Heart left ventricle (tissue), 16 donors: ENCODE data around the gene LRRC74B. TPM values are rescaled to one million over a fixed set of nuclear protein-coding genes. Genes with fewer than 3 reads are reported as not detected.

ENCODE experiments used
- ATAC-seq, 4 donors: fragments of 200-7000 bp; cut with Tn5 transposase; one replicate each; pipeline ENCODE4 v1.9.1; 2020 to 2022; ENCODE audit warnings: moderate library complexity in 4 of 4, mild to moderate bottlenecking in 3 of 4, moderate number of reproducible peaks in 1 of 4
- DNase-seq, 5 donors: peaks; one replicate each; pipeline ENCODE4 v3.0.0-alpha.2; 2020
- H3K27ac ChIP-seq, 12 donors: fragments of 200-600 bp; sonication (generic) in 4 of 12; one replicate each; pipeline versions ENCODE4 v1.5.0 to v1.8.0; 2016 to 2022; ENCODE audit warnings: mild to moderate bottlenecking in 2 of 12
- H3K27me3 ChIP-seq, 9 donors: fragments of 200-600 bp; sonication (generic) in 2 of 9; one replicate each; pipeline versions ENCODE4 v1.5.1 to v1.8.0; 2016 to 2022; ENCODE audit warnings: mild to moderate bottlenecking in 3 of 9
- H3K36me3 ChIP-seq, 9 donors: fragments of 200-600 bp; sonication (generic) in 2 of 9; one replicate each; pipeline versions ENCODE4 v1.5.0 to v1.8.0; 2018 to 2022; ENCODE audit warnings: mild to moderate bottlenecking in 2 of 9
- H3K4me1 ChIP-seq, 12 donors: fragments of 200-600 bp; sonication (generic) in 4 of 12; one replicate each; pipeline versions ENCODE4 v1.5.0 to v1.8.0; 2016 to 2022; ENCODE audit warnings: mild to moderate bottlenecking in 3 of 12
- H3K4me3 ChIP-seq, 12 donors: fragments of 200-600 bp; sonication (generic) in 4 of 12; one replicate each; pipeline versions ENCODE4 v1.5.0 to v1.8.0; 2017 to 2022; ENCODE audit warnings: mild to moderate bottlenecking in 9 of 12, moderate library complexity in 4 of 12
- H3K9me3 ChIP-seq, 12 donors: fragments of 200-600 bp; sonication (generic) in 4 of 12; one replicate each; pipeline versions ENCODE4 v1.5.0 to v1.8.0; 2016 to 2022; ENCODE audit warnings: mild to moderate bottlenecking in 1 of 12
- POLR2A ChIP-seq, 2 donors: fragments of 450-650 bp; IDR thresholded peaks; one replicate each; pipeline ENCODE4 v1.6.1; 2017; ENCODE audit warnings: antibody characterized with exemption in 2 of 2, mild to moderate bottlenecking in 2 of 2, moderate library complexity in 2 of 2
- WGBS, 4 donors: extraction: QIAGEN DNeasy Blood & Tissue Kit in 2 of 4; methylation state at CpG; one replicate each; pipeline versions ENCODE4 v1.1.5 to v1.1.7; 2013 to 2018; 5-methylcytosine and 5-hydroxymethylcytosine counted together
- intact Hi-C, 10 donors: fragments of 100-400 bp; cut with DNase I; formaldehyde crosslinking; loops; one replicate each; pipeline versions ENCODE4 v1.11.1 to v1.14.2; 2022
- long read RNA-seq, 3 donors: library from polyadenylated mRNA; unstranded; transcript quantifications; one replicate each; pipeline ENCODE4 v2.0.0, GENCODE V29; 2020 to 2021
- polyA plus RNA-seq, 2 donors: library from polyadenylated mRNA; stranded (reverse); fragments of 200-250 nt; gene quantifications; one replicate each; pipeline ENCODE4 v1.2.3, GENCODE V29; 2013
- total RNA-seq, 9 donors: library from RNA; depleted of rRNA in 2 of 9; stranded (reverse); fragments of >200 nt in 2 of 9; fragmentation: NEBNext Ultra II Directional in 3 of 9; extraction: Animal tissue kit (Norgen Biotek cat#: 25700) in 3 of 9; gene quantifications; one replicate each; pipeline versions ENCODE4 v1.1.0 to v1.2.4, GENCODE V29; 2016 to 2023
- TF ChIP-seq, protein P1 (sequence below), 12 donors: fragments of 200-600 bp; sonication (generic) in 4 of 12; IDR thresholded peaks; one replicate each; pipeline versions ENCODE4 v1.5.0 to v1.8.0; 2018 to 2022; ENCODE audit warnings: antibody characterized with exemption in 12 of 12, mild to moderate bottlenecking in 5 of 12
- donor health status: ischemic (EF 13 %, LVEDD 7.1; RV severe dilation, severe dysfunction).
- donor health status: healthy with polysubstance abuse.
- donor health status: DM: no; HTN: yes; CAD: no.
- donor health status: DM: no; HTN: no; CAD: no.
- donor health status: ischemic (EF 25% LVEDD 6.9; RV normal size, moderate dysfunction).
- donor health status: ischemic (EF 25% LVEDD 5.7; RV mildly dilated, moderate dysfunction).
- donor health status: healthy.
- donor health status: DM: yes; HTN: yes; CAD: no.
- donor health status: ischemic (EF 35%, LVEDD 5.7; RV mildly dilated, moderate dysfunction).
- donor health status: nonischemic (EF 11% LVEDD 7.7; RV severe dilation, severe dysfunction).
- donor health status: DM: yes; HTN: yes; CAD: no.
- donor health status: PGD.
- donor health status: ischemic (EF 29% LVEDD 5.4; RV normal size, mild dysfunction).
- donor health status: nonischemic (EF 23%, LVEDD 6.1; RV moderate dilation, normal function).

LRRC74B gene, protein sequence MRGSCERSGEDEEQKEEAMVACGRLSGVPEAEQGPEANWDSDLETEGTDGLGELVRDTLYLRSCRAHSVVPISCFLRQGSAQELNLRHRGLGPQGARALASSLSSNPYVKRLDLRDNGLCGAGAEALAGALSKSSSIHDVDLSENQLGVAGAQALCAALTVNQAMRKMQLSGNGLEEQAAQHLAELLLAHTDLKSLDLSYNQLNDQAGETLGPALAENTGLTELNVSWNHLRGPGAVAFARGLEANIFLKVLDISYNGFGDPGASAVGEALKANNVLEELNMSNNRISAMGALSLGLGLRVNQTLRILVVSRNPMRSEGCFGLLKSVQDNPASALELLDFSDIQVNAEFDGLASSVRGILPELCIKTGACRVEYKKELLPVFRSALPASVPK
- total RNA-seq (not detected), polyA plus RNA-seq (not detected)
- long read RNA-seq, donor 1, result 0 reads
- long read RNA-seq, donor 2, result 0 reads
- long read RNA-seq, donor 3, result 0 reads

GRCh38 chr22:21045585-21046294, at the start of gene LRRC74B:
LRRC74B (plus strand) TSS chr22:21045946; CDS start chr22:21045987, 41 bp downstream.
- intact Hi-C loops, result loop anchor here in 1 of 10 donors (5.0 kb wide), 1 partner anchor 33 kb away; no protein-coding TSS in a partner anchor
- 5 to 17% (median 7%) methylated on average over 9 to 47 of the region's 47 CpGs for WGBS, 4 donors

GRCh38 chr22:20996031-20996410, 49.7 kb upstream of the LRRC74B start:
- DNase-seq (peak in 1 of 5 donors; percentile 4), ATAC-seq (no peak)
- H3K36me3 ChIP-seq, result peaks cover 0 to 91% (median 68%) of the 10 kb centered on the region in 9 donors
- WGBS, 4 donors, result 73 to 95% (median 90%) methylated on average over 1 to 10 of the region's 10 CpGs
- no peak for TF ChIP-seq POLR2A (IDR thresholded peaks at IDR 0.05)
- TF ChIP-seq, protein P1, sequence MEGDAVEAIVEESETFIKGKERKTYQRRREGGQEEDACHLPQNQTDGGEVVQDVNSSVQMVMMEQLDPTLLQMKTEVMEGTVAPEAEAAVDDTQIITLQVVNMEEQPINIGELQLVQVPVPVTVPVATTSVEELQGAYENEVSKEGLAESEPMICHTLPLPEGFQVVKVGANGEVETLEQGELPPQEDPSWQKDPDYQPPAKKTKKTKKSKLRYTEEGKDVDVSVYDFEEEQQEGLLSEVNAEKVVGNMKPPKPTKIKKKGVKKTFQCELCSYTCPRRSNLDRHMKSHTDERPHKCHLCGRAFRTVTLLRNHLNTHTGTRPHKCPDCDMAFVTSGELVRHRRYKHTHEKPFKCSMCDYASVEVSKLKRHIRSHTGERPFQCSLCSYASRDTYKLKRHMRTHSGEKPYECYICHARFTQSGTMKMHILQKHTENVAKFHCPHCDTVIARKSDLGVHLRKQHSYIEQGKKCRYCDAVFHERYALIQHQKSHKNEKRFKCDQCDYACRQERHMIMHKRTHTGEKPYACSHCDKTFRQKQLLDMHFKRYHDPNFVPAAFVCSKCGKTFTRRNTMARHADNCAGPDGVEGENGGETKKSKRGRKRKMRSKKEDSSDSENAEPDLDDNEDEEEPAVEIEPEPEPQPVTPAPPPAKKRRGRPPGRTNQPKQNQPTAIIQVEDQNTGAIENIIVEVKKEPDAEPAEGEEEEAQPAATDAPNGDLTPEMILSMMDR (IDR thresholded peaks at IDR 0.05), result no peak
- peaks cover 3 to 17% (median 14%) of the 10 kb centered on the region in 12 donors for H3K4me1 ChIP-seq
- H3K9me3 ChIP-seq, result no peaks in the 10 kb centered on the region
- intact Hi-C loops, result loop anchor here in 1 of 10 donors (10.0 kb wide), 1 partner anchor 81 kb away; the partner anchor contains the start of gene CRKL
- no peaks in the 10 kb centered on the region for H3K27me3 ChIP-seq
- no peak overlapping the region for H3K27ac ChIP-seq
- H3K4me3 ChIP-seq, result no peak overlapping the region

More at GRCh38 chr22:21045585-21046294, at the start of gene LRRC74B:
- Histone ChIP-seq H3K4me1 (peaks cover 0 to 19% (median 7%) of the 10 kb centered on the region in 12 donors), H3K4me3 (peak within 1 kb of the TSS; percentile 11 to 60 (median 54)), H3K27ac (no peak within 1 kb of the TSS), H3K36me3 (no peaks in the 10 kb centered on the region), H3K9me3 (no peaks in the 10 kb centered on the region), H3K27me3 (no peaks in the 10 kb centered on the region)
- TF ChIP-seq, protein P1 (IDR thresholded peaks at IDR 0.05), result no peak
- TF ChIP-seq POLR2A (IDR thresholded peaks at IDR 0.05), result no peak
- DNase-seq, result peak; percentile 88 to 93 (median 92)
- peak; percentile 94 to 99 (median 96) for ATAC-seq

DNA sequence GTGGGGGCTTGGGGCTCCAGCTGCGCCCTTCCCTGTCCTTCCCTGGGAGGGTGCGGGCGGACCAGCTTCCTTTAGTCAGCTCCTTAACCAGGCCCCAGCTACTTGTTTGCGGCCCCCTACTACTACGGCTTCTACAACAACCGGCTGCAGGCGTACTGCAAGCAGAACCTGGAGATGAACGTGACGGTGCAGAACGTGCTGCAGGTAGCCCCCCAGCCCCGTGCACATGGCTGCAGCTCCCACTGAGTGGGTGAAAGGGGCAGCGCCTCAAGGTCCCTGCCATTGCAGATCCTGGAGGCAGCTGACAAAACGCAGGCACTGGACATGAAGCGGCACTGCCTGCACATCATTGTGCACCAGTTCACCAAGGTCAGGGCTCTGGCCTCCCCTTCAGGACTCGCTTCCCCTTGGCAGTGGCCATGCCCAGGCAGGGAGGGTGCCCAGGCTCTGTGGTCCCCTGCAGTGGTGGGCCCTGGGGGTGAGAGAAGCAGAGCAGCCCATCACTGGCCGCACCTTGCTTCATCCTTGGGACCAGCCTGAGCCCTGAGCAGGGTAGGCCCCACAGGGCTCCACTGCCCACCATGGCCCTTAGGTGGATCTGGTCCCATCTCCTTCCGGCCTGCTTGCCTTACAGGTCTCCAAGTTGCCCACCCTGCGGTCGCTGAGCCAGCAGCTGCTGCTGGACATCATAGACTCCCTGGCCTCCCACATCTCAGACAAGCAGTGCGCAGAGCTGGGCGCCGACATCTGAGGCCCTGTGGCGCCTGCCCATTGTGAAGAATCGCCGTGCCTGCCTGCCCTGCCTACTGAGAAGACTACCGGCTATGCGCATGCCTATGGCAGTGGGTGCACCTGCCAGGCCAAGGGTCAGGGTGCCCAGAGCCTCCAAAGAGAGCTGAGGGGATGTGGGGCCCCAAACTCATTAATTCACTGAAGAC, 48.9 kb upstream of the LRRC74B start:
- peaks cover 3 to 21% (median 18%) of the 10 kb centered on the region in 12 donors for H3K4me1 ChIP-seq
- H3K4me3 ChIP-seq, result no peak overlapping the region
- WGBS, 4 donors, result 88 to 92% (median 89%) methylated on average over 24 to 27 of the region's 27 CpGs
- TF ChIP-seq, protein P1 (IDR thresholded peaks at IDR 0.05), result no peak
- no peak for TF ChIP-seq POLR2A (IDR thresholded peaks at IDR 0.05)
- H3K27me3 ChIP-seq, result no peaks in the 10 kb centered on the region
- intact Hi-C loops, result loop anchor here in 1 of 10 donors (10.0 kb wide), 1 partner anchor 82 kb away; the partner anchor contains the start of gene CRKL
- H3K9me3 ChIP-seq, result no peaks in the 10 kb centered on the region
- ATAC-seq (no peak), DNase-seq (peak in 1 of 5 donors; percentile 6)
- peaks cover 0 to 83% (median 62%) of the 10 kb centered on the region in 9 donors for H3K36me3 ChIP-seq
- no peak overlapping the region for H3K27ac ChIP-seq
